ENCODE measurements around the gene RGS7.
"Not testable (repeated sequence)": the region's sequence is repeated elsewhere in the genome, so short reads cannot be mapped to it uniquely, and the experiment has no call there.

RGS7 gene

DNA sequence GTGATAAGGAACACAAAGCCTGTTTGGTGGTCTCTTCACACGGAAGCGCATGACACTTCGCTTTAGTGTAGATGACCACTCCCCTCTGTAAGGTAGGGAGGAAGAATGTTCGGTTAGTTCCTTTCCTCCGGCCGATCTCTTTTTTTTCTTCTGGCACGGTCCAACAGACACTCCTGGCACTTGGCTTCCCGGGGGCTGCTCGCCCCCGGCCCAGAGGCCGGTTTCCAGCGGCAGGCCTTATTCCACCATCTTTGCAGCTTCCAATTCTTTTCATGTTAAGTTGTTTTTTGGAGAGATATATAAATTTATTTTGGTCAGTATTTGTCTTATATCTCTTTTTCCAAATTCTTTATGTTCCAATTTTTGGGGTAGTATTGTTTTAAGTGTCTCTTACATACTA lies 593.2 kb downstream of the RGS7 start:
- DNase-seq = no peak

DNA sequence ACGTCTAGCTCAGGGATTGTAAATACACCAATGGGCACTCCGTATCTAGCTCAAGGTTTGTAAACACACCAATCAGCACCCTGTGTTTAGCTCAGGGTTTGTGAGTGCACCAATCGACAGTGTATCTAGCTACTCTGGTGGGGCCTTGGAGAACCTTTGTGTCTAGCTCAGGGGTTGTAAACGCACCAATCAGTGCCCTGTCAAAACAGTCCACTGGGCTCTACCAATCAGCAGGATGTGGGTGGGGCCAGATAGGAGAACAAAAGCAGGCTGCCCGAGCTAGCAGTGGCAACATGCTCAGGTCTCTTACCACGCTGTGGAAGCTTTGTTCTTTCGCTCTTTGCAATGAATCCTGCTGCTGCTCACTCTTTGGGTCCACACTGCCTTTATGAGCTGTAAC lies 593.9 kb downstream of the RGS7 start:
- not testable (repeated sequence) for DNase-seq

DNA sequence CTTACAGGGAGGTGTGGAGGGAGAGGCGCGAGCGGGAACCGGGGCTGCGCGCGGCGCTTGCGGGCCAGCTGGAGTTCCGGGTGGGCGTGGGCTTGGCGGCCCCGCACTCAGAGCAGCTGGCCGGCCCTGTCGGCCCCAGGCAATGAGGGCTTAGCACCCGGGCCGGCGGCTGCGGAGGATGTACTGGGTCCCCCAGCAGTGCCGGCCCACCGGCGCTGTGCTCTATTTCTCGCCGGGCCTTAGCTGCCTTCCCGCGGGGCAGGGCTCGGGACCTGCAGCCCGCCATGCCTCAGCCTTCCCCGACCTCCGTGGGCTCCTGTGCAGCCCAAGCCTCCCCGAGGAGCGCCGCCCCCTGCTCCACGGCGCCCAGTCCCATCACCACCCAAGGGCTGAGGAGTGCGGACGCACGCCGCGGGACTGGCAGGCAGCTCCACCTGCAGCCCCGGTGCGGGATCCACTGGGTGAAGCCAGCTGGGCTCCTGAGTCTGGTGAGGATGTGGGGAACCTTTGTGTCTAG lies 594.5 kb downstream of the RGS7 start:
- DNase-seq = not testable (repeated sequence)

DNA sequence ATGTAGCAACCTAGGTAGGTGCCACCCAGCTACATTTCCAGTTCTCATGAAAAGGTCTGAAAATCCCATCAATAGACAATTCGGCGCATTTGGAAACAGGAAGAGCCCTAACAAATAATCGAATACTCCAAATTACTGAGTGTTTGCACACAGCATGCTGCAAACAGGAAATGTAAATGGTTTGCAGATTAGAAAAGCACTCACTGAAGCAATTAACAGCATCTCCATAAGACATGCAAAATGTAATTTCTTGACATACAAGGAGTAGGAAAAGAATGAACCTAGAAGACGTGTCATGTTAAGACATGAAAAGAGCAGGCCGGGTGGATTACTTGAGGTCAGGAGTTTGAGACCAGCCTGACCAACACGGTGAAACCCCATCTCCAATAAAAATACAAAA lies 598.2 kb downstream of the RGS7 start:
- not testable (repeated sequence) for DNase-seq

DNA sequence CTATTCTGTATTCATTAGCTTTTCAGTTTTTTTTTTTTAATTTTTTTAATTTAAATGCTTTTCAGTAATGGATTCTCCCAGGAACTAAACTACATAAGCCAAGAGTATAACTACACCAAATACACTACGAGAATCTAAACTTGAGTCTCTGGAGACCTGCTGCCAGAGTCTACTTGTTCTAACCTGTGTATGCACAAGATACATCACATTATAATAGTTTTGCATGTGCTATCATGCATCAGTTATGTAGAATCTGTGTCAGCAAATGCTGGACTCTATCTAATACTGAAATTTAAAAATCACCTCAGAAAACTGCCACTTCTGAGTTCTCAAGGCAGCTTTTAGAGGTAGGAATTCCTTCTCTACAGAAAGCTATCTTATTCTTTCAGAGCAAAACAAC lies 598.7 kb downstream of the RGS7 start:
- no peak for DNase-seq

DNA sequence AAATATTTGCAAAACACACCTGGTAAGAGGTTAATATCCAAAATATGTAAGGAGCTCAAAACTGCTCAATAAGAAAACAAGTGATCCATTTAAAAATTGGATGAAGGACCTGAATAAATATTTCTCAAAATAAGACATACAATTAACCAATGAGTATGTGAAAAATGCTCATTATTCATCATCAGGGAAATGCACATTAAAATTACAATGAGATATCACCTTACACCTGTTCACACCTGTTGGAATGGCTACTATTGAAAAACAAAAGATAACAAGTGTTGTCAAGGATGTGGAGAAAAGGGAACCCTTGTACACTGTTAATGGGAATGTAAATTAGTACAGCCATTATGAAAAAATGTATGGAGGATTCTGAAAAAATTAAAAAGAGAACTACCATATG lies 609.1 kb downstream of the RGS7 start:
- no peak for DNase-seq

DNA sequence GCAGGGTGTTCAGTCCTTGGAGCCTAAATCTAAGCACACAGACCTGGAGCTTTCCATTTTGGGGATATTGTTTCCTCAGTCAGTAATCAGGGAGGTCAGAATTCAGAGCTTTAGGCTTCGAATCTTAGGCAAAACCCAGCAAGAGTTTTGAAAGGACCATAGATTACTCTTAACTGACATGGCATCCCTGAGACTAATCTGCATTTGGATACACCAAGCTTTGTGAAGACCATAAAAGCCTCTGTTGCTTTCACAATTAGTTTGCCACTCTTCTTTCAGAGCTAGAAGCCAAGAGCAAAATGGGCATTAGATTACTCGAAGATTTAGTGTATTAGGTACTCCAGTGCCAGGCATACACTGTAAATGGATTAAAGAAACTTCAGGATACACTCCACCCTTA lies 613.3 kb downstream of the RGS7 start:
- no peak for DNase-seq

DNA sequence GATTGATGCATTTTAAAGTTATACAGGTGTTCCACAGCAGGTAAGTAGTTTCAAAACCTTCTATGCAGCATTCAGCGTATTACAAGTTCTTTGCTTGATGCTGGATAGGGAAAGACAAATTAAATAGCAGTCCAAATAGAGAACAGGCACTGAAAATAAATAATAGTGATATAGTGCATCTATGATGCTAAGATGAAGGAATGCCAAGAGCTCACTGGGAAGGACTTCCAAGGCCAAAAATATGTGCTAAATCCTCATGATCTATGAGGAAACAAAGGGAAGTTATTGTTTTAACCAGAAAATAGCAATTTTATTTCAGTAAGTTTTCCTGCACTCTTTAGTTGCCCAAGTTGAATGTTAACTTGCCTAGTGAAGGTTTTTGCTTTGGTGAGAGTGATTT lies 617.3 kb downstream of the RGS7 start:
- DNase-seq = no peak

DNA sequence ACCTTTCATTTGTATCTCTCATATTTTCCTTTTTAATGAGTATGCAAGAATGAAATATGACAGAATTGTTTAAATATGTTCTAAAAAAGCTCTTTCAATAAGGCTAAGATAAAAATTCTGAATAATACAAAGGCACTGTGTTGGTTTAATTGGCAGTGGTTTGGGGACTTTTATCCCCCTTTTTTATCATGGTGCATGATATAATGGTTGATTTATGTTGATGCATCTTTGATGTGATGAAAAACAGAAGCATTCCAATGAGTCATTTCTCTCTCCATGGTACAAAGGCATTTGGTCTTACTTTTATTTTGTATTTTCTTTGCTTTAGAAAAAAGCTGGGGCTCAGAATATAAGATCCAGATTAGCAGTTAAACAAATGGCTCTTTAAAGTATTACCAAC lies 617.9 kb downstream of the RGS7 start:
- no peak for DNase-seq

DNA sequence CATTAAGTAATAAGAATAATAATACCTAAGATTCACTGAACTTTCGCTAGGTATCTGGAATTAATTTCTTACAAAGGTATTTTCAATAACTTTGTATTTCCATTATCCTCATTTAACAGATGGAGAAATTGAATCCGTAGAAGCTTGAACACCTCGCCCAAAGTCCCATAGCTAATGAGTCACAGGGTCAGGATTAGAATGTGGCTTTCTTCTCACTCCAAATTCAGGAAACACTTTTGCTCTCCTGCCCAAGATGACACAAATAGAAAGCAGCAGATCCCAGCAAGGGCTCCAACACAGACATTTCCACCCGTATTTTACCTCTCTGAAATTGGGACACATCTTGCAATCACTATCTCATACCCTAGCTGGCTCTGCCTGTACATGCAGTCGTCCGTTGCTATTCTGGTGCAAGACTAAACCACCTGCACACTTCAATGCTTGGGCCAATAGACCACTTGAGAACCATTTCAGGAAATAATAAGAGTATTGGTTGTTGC lies 619.2 kb downstream of the RGS7 start:
- no peak for DNase-seq

DNA sequence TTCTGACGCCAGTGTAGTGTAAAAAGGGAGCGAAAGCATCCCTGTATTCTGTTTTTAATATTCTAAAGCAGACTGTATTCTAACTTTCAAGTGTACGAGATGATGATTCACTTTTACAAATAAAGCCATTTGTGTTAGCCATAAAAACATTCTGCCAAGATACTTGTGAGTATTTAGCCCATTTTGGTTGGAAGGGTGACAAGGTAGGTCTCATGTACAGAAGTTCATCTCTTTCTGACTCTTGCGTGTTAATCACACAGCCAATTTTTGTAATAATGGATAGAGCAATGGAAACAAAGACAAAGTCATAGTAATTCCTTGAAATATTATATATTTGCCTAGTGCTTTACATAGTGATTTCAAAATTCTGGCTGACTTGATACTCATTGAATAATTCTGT lies 619.7 kb downstream of the RGS7 start:
- DNase-seq = no peak

DNA sequence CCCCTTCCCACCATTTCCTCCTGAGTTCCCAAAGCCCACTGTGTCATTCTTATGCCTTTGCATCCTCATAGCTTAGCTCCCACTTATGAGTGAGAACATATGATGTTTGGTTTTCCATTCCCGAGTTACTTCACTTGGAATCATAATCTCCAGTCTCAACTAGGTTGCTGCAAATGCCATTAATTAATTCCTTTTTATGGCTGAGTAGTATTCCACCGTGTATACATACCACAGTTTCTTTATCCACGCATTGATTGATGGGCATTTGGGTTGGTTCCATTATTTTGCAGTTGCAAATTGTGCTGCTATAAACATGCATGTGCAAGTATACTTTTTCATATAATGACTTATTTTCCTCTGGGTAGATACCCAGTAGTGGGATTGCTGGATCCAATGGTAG lies 622.3 kb downstream of the RGS7 start:
- not testable (repeated sequence) for DNase-seq

DNA sequence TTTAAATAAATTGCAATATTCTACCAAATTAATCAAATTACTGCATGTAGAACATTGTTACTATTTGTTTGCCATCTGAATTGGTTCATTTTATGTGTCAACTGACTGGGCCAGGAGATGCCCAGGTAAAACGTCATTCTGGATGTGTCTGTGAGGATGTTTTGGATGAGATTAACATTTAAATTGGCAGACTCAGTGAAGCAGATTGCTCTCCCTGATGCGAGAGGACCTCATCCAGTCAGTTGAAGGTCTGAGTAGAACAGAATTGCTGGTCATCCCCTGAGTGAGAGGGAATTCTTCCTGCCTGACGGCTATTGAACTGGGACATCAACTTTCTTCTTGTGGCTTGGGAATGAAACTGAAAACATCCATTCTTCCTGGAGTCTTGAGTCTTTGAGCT lies 623.0 kb downstream of the RGS7 start:
- no peak for DNase-seq

DNA sequence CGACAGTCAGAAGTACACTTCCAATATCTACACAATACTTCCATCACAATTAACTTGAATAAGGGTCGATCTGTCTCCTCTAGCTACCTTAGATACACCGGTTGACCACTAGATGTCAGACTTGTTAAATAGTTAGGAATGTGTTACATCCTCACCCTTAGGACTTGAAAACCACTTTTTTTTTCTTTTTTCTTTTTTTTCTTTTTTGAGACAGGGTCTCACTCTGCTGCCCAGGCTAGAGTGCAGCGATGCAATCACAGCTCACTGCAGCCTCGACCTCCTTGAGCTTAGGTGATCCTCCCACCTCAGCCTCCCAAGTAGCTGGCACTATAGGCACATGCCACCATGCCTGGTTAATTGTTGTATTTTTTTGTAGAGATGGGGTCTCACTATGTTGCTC lies 624.6 kb downstream of the RGS7 start:
- peak; percentile 59 for DNase-seq

Measured in HCEC 1CT (cell line).